ENCODE data around the gene SLC35A2.

SLC35A2 gene

DNA sequence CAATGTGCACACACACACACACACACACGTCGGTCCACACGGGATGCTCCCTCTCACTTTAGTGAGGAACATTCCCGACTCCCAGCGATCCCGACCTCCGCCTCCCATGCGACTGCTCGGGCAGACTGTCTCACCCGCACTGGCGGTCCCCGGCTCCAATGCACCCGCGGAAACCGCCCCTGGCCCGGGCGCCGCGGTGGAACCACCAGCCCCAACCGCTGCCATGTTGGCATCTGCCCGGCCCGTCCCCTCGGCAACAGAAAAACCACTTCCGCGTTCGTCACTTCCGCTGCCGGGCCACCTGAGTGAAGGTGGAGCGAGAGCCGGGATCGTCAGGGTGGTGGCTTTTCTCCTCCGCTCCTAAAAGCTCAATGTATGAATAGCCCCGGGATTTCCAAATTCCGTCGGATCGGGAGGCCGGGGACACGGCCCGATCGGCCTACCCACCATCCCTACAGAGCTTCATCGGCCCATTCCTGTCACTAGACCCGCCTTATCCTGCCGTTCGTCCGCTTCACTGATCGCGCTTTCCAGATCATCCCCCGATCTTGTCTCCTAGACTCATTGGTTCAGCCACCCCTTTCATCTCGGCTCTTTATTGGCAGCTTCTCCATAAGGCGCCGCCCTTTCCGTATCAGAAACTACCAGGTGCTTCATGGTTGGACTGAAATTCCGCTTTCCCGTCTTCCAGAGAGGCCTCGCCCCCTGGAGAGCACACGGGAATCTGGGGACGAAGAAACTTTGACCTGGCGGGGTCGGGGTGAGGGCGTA lies at the start of gene SLC35A2:
Gene SLC35A2, minus strand, starts transcription at position 235 of the 771 bp plus-strand sequence. Its CDS starts 10 bp downstream, at position 225.
- DNase-seq (ENCODE audit: low spot score): peak; percentile 80

- no peak for DNase-seq (ENCODE audit: low spot score)
Measured at GRCh38 chrX:48960291-48960690, 48.8 kb upstream of the SLC35A2 start.

GRCh38 chrX:48958635-48959094 lies 47.2 kb upstream of the SLC35A2 start:
- DNase-seq (ENCODE audit: low spot score): peak; percentile 36

DNA sequence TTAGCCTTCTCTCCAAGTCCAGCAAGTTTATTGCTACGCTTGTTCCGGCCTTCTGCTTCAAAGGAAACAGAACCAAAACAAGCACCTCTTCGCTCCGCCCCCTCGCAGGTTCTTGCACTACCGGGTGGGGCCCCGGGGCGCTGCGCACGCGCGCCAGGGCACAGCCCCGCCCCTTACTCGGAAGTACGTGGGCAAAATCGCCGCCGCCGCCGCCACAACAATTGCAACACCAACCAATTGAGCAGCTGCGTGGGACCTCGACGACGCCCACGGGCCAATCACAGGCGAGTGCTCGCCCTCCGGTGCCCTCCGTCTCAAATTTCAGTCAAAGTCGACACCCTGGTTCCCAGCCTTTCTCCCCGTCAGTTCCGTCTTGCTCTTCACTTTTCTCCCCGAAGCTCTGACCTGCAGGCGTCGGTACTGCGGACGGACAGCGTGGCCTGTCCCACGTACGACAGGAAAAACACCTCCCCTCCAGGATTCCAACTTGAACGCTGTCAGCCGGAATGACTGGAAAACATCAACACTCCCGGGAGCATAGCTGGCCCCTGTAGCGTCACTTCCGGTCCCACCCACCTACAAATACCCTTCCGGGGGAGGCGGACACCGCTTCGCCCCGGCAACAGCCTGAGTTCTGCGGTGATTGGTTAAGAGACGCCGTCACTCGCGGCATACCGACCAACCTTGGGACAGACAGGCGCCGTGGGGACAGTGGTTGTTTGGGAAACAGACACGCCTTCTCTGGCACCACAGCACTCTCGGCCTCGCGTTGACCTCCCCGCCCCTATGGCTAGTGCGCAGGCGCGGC lies 46.6 kb upstream of the SLC35A2 start:
- peak; percentile 95 for DNase-seq (ENCODE audit: low spot score)

DNA sequence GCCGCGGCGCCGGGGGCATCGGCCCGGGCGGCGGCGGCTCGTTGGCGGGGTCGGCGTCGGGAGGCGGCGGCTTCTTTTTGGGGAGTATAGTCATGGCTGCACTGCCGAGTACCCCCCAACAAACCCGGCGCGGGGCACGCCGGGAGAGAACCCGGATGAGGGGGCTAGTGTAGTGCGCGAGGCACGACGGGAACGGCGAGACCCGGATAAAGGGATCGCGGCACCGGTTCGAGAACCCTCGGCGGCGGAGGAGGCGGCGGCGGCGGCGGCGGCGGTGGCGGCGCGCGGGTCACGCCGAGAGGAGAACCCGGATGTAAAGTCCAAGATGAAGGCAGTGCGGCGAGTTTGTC lies 46.0 kb upstream of the SLC35A2 start, which contains the start of gene OTUD5:
Gene OTUD5, minus strand, starts transcription at position 131 of the 350 bp plus-strand sequence. Its CDS starts 37 bp downstream, at position 94.
- peak; percentile 63 for DNase-seq (ENCODE audit: low spot score)

DNA sequence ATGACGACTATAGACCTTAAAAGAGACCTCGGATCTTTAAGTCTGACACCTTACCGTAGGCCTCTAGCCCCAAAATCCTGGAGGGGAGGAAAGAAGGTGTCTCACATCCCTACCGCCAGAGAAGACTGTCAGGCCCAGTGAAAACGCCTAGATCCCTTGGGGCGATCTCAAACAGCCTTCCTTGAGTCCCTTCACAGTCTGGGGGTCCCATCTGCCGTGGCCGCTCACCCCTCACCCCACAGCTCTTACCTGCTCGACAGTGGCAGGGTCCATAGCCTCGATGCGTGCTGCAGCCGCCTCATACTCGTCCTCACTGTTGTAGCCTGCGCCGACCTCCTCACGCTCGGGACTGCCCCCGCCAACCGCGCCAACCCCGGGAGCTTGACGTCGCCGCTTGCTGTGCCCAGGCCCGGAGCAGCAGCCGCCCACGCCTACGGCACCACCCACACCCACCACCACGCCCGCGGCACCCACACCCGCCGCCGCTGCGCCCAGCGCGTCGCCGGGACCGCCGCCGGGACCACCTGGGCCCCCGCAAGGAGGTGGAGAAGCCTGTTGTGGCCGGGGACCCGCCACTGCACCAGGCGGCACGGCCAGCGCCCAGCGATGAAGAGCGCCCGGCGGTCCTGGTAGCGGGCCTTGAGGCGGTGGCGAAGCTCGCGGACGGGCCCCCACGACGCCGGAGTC lies 45.4 kb upstream of the SLC35A2 start:
- peak; percentile 20 for DNase-seq (ENCODE audit: low spot score)

GRCh38 chrX:48948589-48948988 lies 37.1 kb upstream of the SLC35A2 start:
- DNase-seq (ENCODE audit: low spot score): no peak

DNA sequence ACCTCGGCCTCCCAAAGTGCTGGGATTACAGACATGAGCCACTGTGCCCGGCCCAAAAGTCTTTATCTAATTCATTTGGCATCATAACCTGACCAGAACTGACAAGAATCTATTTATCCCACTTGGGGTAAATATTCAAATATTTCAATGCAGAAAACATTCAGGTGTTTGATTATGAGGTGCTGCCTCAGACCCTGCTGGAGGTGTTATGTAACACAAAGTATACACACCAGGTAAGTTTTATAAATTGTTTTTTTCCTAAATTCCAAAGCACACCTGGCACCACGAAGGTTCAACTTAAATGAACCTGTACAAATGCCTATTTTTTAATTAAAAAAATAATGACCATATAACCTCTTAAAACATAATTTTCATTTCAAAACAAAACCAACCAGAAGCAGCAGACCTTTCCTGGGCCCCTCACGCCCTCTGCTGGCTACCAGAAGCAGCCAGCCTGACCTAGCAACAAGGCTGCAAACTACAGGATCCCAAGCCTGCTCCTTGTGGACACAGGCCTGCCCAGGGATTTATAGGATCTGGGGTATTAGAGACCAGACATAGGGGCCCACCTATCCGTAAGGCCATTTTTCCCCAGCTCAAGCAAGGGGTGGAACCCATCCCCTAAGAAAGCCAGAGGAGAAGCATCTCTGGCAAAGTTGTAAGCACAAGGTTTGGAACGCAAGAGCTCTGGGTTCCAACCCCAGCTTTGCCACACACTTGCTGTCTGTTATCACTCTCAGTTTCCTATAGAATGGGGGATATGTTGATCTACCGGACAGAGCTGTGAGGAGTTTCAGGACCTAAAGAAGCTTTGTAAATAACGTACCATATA lies 34.3 kb upstream of the SLC35A2 start:
- DNase-seq (ENCODE audit: low spot score): peak; percentile 65

DNA sequence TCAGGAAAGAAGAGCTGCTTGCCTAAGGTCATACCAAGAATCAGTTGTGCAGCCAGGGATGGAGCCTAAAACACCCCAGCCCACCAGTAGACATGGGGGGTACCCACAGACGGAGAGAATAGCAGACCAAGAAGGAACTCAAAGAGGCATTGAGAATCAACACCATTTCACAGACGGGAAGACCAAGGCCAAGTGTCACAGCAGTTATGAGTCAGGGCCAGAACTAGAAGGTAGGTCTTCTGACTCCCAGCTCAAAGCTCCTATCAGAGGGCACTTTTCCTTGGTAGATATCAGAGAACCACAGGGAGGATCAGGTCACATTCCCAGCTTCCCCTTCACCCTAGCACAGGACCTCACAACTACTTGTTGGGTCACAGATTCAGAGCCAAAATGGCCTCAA lies 31.4 kb upstream of the SLC35A2 start:
- DNase-seq (ENCODE audit: low spot score): no peak

GRCh38 chrX:48940404-48940955 lies 29.0 kb upstream of the SLC35A2 start:
- DNase-seq (ENCODE audit: low spot score): no peak

DNA sequence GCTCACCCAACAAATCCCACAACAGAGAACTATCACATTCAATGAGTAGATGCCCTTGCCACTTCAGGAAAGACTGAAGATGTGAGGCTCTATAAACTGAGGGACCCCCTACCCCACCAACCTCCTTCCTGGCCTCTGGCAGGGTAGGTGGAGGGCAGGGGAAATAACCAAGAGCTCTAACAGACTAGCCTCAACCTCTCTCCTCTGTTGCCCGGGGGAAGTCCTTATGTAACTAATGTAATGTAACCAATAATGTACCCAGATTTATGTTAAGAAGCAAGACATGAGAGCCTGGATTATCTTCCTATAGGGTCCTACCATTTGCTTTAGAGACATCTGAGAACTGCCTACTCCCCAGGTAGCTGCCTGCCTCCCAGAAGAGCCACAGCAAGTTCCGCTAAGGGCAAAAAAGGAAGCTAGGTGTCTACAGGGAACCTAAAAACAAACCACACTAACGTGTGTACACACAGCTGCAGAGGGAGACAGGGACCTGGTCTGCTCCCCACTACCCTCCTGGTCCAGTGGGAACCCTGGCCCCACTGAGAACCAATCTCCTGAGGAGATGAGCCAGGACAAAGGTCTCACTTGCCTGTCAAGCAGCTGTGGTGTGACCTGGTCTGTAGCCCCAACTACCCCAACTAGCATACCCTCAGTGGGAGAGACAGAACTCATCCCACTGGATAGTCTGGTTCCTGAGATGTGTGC lies 28.2 kb upstream of the SLC35A2 start:
- DNase-seq (ENCODE audit: low spot score): no peak

- no peak for DNase-seq (ENCODE audit: low spot score)
Measured at GRCh38 chrX:48938721-48939425, 27.4 kb upstream of the SLC35A2 start.

DNA sequence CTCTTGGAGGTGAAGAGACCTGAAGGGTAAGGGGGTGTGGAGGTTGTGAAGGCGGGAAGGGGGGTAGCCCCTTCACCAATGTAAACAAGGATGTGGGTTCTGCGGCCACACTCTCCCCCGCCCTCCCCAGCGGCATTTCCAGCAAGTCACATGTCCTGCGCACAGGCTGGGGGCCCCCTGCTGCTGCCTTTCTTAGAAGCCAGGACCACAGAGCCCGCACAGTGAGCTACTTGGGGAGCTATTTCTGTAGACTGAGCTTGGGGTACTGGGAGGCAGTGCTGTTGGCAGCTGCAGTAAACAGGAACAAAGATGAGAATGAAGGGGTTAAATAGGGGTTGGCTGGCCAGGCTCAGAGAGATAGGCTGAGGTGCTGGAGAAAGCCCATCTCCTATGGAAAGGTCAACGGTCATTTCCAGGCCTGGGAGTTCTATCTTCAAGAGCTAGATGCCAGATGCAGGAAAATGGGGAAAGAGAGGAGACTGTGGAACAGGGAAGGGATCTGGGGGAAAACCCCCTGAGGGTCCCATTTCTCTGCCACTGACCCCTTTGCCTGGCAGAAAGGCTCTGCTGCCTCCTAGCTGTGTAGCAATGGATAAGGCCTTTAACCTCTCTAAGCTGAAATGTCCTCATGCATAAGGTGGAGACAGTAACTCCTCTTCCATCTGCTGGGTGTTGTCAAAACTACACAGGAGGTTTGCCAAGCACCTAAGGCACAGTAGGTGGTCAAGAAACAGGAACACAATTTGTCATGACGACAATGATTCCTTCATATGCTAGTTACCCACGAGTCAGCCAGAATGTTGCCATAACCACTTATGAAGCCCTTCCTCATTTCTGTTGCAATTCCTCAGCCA lies 25.8 kb upstream of the SLC35A2 start:
- peak; percentile 19 for DNase-seq (ENCODE audit: low spot score)

DNA sequence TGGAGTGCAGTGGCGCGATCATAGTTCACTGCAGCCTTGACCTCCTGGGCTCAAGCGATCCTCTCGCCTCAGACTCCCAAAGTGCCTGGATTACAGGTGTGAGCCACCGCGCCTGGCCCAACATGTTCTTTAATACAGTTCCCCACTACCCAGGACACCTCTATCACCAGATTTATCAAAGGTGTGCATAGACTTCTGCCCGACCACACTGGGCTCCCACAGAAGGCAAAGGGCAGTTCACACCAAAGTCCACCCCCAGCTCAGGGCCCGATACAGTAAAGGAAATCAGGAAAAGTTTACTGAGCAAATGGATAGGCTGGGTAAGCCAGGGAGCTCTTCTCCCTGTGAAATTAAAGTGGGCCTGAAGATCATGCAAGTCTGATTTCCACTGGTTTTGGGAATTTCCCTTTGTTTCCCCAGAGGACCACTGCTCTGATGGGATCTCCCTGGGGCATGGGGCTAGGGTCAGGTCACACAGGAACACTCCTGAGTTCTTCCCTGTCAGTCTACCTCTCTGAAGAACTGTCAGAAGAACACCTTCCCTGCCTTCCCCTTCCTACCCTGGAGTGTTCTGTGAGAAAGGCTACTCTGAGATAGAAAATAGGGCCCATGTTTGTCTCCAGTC lies 25.1 kb upstream of the SLC35A2 start:
- DNase-seq (ENCODE audit: low spot score): no peak

DNA sequence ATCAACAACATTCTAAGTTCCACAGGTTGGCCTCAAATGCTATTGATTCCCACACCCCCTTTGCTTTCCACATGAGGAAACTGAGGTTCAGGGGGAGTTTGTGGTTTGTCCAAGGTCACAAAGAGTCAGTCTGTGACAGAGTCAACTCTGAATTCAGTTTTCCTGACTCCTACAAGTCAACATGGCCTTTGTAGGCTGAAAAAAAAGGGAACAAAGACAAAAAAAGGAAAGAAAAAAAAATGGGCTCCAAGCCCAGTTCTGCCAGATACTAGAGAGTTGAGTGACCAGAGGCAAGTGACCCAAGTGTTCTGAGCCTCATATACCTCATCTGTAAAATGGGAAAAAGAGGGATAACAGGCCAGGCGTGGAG lies 23.8 kb upstream of the SLC35A2 start:
- DNase-seq (ENCODE audit: low spot score): no peak

GRCh38 chrX:48934581-48935300 lies 23.3 kb upstream of the SLC35A2 start:
- DNase-seq (ENCODE audit: low spot score): no peak

DNA sequence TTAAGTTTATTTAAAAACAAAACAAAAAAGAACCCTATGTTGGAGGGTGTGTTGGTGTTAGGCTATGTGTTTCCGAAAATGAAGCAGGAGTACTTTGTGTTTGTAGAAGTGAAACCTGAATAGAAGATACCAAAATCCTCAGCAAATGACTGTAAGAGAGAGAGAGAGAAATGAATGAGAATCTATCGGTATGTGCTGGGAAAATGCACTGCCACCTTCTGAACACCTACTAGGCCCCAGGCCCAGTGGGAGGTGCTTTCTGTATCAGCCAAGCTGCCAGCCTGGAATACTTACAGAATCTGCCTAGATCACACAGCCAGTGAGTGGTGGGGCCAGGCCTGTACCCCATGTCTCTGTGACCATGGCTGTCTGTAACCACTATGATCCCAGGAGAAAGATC lies 22.3 kb upstream of the SLC35A2 start:
- no peak for DNase-seq (ENCODE audit: low spot score)

All from GM03348 (cell line).